Right lobe of liver (tissue), 4 donors: Measurements from ENCODE around the gene ANKRD44.

Experiments
- CTCF ChIP-seq, 4 donors: fragments of 200-600 bp in 3 of 4; fragments of 450-650 bp in 1 of 4; IDR thresholded peaks; one replicate each; pipeline versions ENCODE4 v1.5.1 to v1.8.0; 2016 to 2022; ENCODE audit warnings: antibody characterized with exemption in 4 of 4, mild to moderate bottlenecking in 2 of 4
- POLR2A ChIP-seq: fragments of 450-650 bp; IDR thresholded peaks from one replicate; pipeline ENCODE4 v1.6.1; 2017; ENCODE audit warnings: antibody characterized with exemption, mild to moderate bottlenecking
- donor health status: DM: no; HTN: no; CAD: no.
- donor health status: DM: no; HTN: no; CAD: no.
- donor health status: DM: no; HTN: yes; CAD: no.

- TF ChIP-seq CTCF (IDR thresholded peaks at IDR 0.05), result peak; percentile 28 to 83 (median 54)
- TF ChIP-seq POLR2A, result peak; percentile 92
Measured at GRCh38 chr2:197310271-197310985, at the start of gene ANKRD44.
